HG03460 (cell line): ENCODE results near the gene RNF227.
A peak's percentile ranks its signal among the peaks of the same experiment; 100 is the strongest.
"Not testable (repeated sequence)": the region's sequence is repeated elsewhere in the genome, so short reads cannot be mapped to it uniquely, and the experiment has no call there.

Experiments
- ATAC-seq: cut with Tn5 transposase; IDR thresholded peaks from one replicate; pipeline ENCODE4 v1.9.1; 2021; ENCODE audit not compliant: unreplicated experiment

The RNF227 gene

GRCh38 chr17:7915611-7916384 lies at the start of gene RNF227:
RNF227 (minus strand) TSS chr17:7916289; CDS start chr17:7916195, 94 bp downstream.
- ATAC-seq = peak; percentile 67

GRCh38 chr17:7961421-7961820 lies 45.3 kb upstream of the RNF227 start:
- ATAC-seq = no peak

GRCh38 chr17:7959503-7960253 lies 43.6 kb upstream of the RNF227 start:
- no peak for ATAC-seq

GRCh38 chr17:7956228-7956965 lies 40.3 kb upstream of the RNF227 start:
- ATAC-seq = no peak

- no peak for ATAC-seq
Observed at GRCh38 chr17:7955414-7956227, 39.5 kb upstream of the RNF227 start.

- ATAC-seq = not testable (repeated sequence)
Observed at GRCh38 chr17:7953266-7953665, 37.2 kb upstream of the RNF227 start.

GRCh38 chr17:7951143-7951792 lies 35.2 kb upstream of the RNF227 start:
- ATAC-seq = no peak

- no peak for ATAC-seq
Observed at GRCh38 chr17:7950578-7950977, 34.5 kb upstream of the RNF227 start.

GRCh38 chr17:7947651-7948050 lies 31.6 kb upstream of the RNF227 start:
- ATAC-seq = no peak

- no peak for ATAC-seq
Observed at GRCh38 chr17:7946441-7946840, 30.4 kb upstream of the RNF227 start.

- no peak for ATAC-seq
Observed at GRCh38 chr17:7945651-7946050, 29.6 kb upstream of the RNF227 start.

- no peak for ATAC-seq
Observed at GRCh38 chr17:7944326-7944725, 28.2 kb upstream of the RNF227 start.

- no peak for ATAC-seq
Observed at GRCh38 chr17:7943291-7943690, 27.2 kb upstream of the RNF227 start.

GRCh38 chr17:7940743-7941142 lies 24.7 kb upstream of the RNF227 start:
- no peak for ATAC-seq

GRCh38 chr17:7940034-7940433 lies 23.9 kb upstream of the RNF227 start:
- no peak for ATAC-seq

- no peak for ATAC-seq
Observed at GRCh38 chr17:7935859-7936258, 19.8 kb upstream of the RNF227 start.

GRCh38 chr17:7932949-7933348 lies 16.9 kb upstream of the RNF227 start:
- ATAC-seq = no peak

GRCh38 chr17:7932483-7932891 lies 16.4 kb upstream of the RNF227 start:
- ATAC-seq = peak; percentile 20

- ATAC-seq = peak; percentile 89
Observed at GRCh38 chr17:7931709-7932482, 15.8 kb upstream of the RNF227 start, which contains the start of the genes CNTROB and TRAPPC1. CNTROB (plus strand) TSS chr17:7932206; CDS start chr17:7933080, 874 bp downstream. TRAPPC1 (minus strand) TSS chr17:7931946; CDS start chr17:7931829, 117 bp downstream.
